SK-N-SH (cell line): ENCODE data around the gene TANK. TPM values are rescaled to one million over a fixed set of nuclear protein-coding genes. Genes with fewer than 3 reads are reported as not detected.

Source experiments
- CTCF ChIA-PET: fragments of 300-600, 350-600 bp; formaldehyde crosslinking; extraction: SDS; loops from one replicate; lab custom pipeline; 2021; lab: Yijun Ruan, JAX
- POLR2A ChIA-PET: fragments of 350-600 bp; sonication (Branson Sonifier 250); formaldehyde crosslinking; extraction: SDS; loops from one replicate; lab custom pipeline; 2020; ENCODE audit warnings: antibody characterized with exemption, inconsistent platforms; lab: Yijun Ruan, JAX
- DNase-seq: peaks from one replicate; pipeline ENCODE4 v3.0.0; 2012
- H2AFZ ChIP-seq: fragments of 200-600 bp; sonication (generic); 2 replicates; pipeline ENCODE4 v1.8.1; 2016; ENCODE audit warnings: antibody characterized with exemption, mild to moderate bottlenecking, low read depth
- H3F3A ChIP-seq: fragments of 200-600 bp; sonication (generic); replicated peaks from 2 replicates; pipeline ENCODE3; 2016; ENCODE audit warnings: antibody characterized with exemption, mild to moderate bottlenecking; ENCODE audit not compliant: insufficient read depth
- H3K27ac ChIP-seq, 2 experiments: fragments of 200-500 bp in 1 of 2; fragments of 200-600 bp in 1 of 2; sonication (Bioruptor generic) in 1 of 2; sonication (generic), shearing (Covaris generic) in 1 of 2; 2 replicates each; pipeline versions ENCODE4 v1.5.1 to v1.6.1; 2014 to 2016; ENCODE audit warnings: low read depth in 2 of 2, inconsistent platforms in 1 of 2, low read length in 1 of 2, mild to moderate bottlenecking in 1 of 2, mixed read lengths in 1 of 2
- H3K27me3 ChIP-seq: fragments of 200-600 bp; sonication (generic), shearing (Covaris generic); 2 replicates; pipeline ENCODE4 v1.6.1; 2016; ENCODE audit warnings: mixed run types; ENCODE audit not compliant: insufficient read depth
- H3K36me3 ChIP-seq, 2 experiments: fragments of 200-500 bp in 1 of 2; fragments of 200-600 bp in 1 of 2; sonication (Bioruptor generic) in 1 of 2; sonication (generic) in 1 of 2; replicated peaks in 1 of 2; 2 replicates each; pipeline versions ENCODE3 to v1.5.1; 2014 to 2016; ENCODE audit warnings: low read length in 1 of 2, mild to moderate bottlenecking in 1 of 2; ENCODE audit not compliant: insufficient read depth in 2 of 2, control insufficient read depth in 1 of 2
- H3K4me1 ChIP-seq, 2 experiments: fragments of 200-500 bp in 1 of 2; fragments of 200-600 bp in 1 of 2; sonication (Bioruptor generic) in 1 of 2; sonication (generic), shearing (Covaris generic) in 1 of 2; 2 replicates each; pipeline versions ENCODE4 v1.5.1 to v1.6.1; 2014 to 2016; ENCODE audit warnings: low read depth in 1 of 2, low read length in 1 of 2, mixed run types in 1 of 2; ENCODE audit not compliant: insufficient read depth in 2 of 2, control insufficient read depth in 1 of 2
- H3K4me2 ChIP-seq: fragments of 200-600 bp; sonication (generic), shearing (Covaris generic); 2 replicates; pipeline ENCODE4 v1.6.1; 2017; ENCODE audit warnings: mixed run types
- H3K4me3 ChIP-seq, 2 experiments: fragments of 200-500 bp in 1 of 2; fragments of 200-600 bp in 1 of 2; sonication (Bioruptor generic) in 1 of 2; sonication (generic), shearing (Covaris generic) in 1 of 2; 2 replicates each; pipeline versions ENCODE4 v1.5.1 to v1.8.1; 2014 to 2016; ENCODE audit warnings: low read depth in 2 of 2, inconsistent platforms in 1 of 2, low read length in 1 of 2, mild to moderate bottlenecking in 1 of 2, mixed read lengths in 1 of 2, moderate library complexity in 1 of 2
- H3K79me2 ChIP-seq: fragments of 200-600 bp; sonication (generic); 2 replicates; pipeline ENCODE4 v1.8.1; 2017; ENCODE audit warnings: mild to moderate bottlenecking; ENCODE audit not compliant: insufficient read depth
- H3K9ac ChIP-seq: fragments of 200-600 bp; sonication (generic); 2 replicates; pipeline ENCODE4 v1.6.1; 2017; ENCODE audit warnings: mixed run types
- H3K9me2 ChIP-seq: fragments of 200-600 bp; sonication (generic); 2 replicates; pipeline ENCODE4 v1.6.1; 2017; ENCODE audit warnings: mixed run types
- H3K9me3 ChIP-seq: fragments of 200-600 bp; sonication (generic); 2 replicates; pipeline ENCODE4 v1.6.1; 2017; ENCODE audit warnings: mixed run types, mild to moderate bottlenecking, moderate library complexity
- H4K20me1 ChIP-seq: fragments of 200-600 bp; sonication (generic); 2 replicates; pipeline ENCODE4 v1.6.1; 2017; ENCODE audit warnings: mild to moderate bottlenecking, mixed run types; ENCODE audit not compliant: insufficient read depth
- MAX ChIP-seq: IDR thresholded peaks from 2 replicates; pipeline ENCODE4 v1.4.0; 2012; ENCODE audit warnings: low read depth
- MXI1 ChIP-seq: IDR thresholded peaks from 2 replicates; pipeline ENCODE4 v1.6.1; 2012; ENCODE audit warnings: mild to moderate bottlenecking, low read depth, low read length, improper control_type of control experiment
- PBX3 ChIP-seq: IDR thresholded peaks from 2 replicates; pipeline ENCODE4; 2012
- WGBS: methylation state at CpG from one replicate; pipeline ENCODE4 v1.1.6; 2017; ENCODE audit warnings: low lambda C conversion rate; 5-methylcytosine and 5-hydroxymethylcytosine counted together
- polyA plus RNA-seq, 3 experiments: library from polyadenylated mRNA; depleted of rRNA; stranded (reverse); fragments of >200 nt; gene quantifications; 2 replicates each; pipeline ENCODE4 v1.2.3, GENCODE V29; 2012

The TANK gene
- polyA plus RNA-seq, 1 of the 3 experiments (the other 2 are of a cell fraction), result 25.7 TPM

GRCh38 chr2:161283926-161284325 lies 123.7 kb downstream of the TANK start:
- Histone ChIP-seq H3K4me3 (no peak overlapping the region), H3K9ac (no peak overlapping the region), H3K36me3 (no peaks in the 10 kb centered on the region), H3K27me3 (peaks cover 8% of the 10 kb centered on the region), H3K79me2 (no peaks in the 10 kb centered on the region), H3K4me2 (no peak overlapping the region), H3K9me2 (no peaks in the 10 kb centered on the region), H3K4me1 (no peaks in the 10 kb centered on the region), H2AFZ (no peak overlapping the region), H3K27ac (no peak overlapping the region), H4K20me1 (no peaks in the 10 kb centered on the region), H3F3A (no peaks in the 10 kb centered on the region), H3K9me3 (no peaks in the 10 kb centered on the region)
- no peak for DNase-seq
- TF ChIP-seq PBX3, result no peak
- no peak for TF ChIP-seq MAX
- no peak for TF ChIP-seq MXI1
- ChIA-PET POLR2A (no interaction called here), CTCF (interaction anchor here (2.3 kb wide), 1 partner anchor 10 kb away, joined by 9 read pairs; no protein-coding TSS in a partner anchor)
- WGBS, result 50% methylated on average over 1 of the region's 1 CpG

Other genes starting within 250 kb of the TANK start
- gene PSMD14, start 148.0 kb downstream of the TANK start, polyA plus RNA-seq (2012; rRNA removed), result 50.4 and 68.2 TPM in 2 replicates